ENCODE results near the gene VWCE.
"Not testable (repeated sequence)": the region's sequence is repeated elsewhere in the genome, so short reads cannot be mapped to it uniquely, and the experiment has no call there.

- not testable (repeated sequence) for TF ChIP-seq CTCF, POLR2A (IDR thresholded peaks at IDR 0.05)
These were observed 54.8 kb downstream of the VWCE start for GRCh38 chr11:61240288-61240687.

All from right lobe of liver (tissue), 4 donors.